Endothelial cell of umbilical vein (primary cell): ENCODE measurements around the gene FLRT2. TPM values are rescaled to one million over a fixed set of nuclear protein-coding genes. Genes with fewer than 3 reads are reported as not detected.

Source experiments
- BruUV-seq: library from RNA; stranded (reverse); fragments of 400-500 nt; replicated peaks from 2 replicates; lab custom pipeline; 2021; lab: Mats Ljungman, UMichigan
- CTCF ChIA-PET: fragments of 300-600, 350-600 bp; sonication (Branson Sonifier 250); formaldehyde crosslinking; loops from one replicate; lab custom pipeline; 2021; ENCODE audit warnings: antibody characterized with exemption, inconsistent platforms; lab: Charles Lee
- POLR2A ChIA-PET: fragments of 300-600, 350-600 bp; sonication (Branson Sonifier 250); formaldehyde crosslinking; loops from one replicate; lab custom pipeline; 2021; ENCODE audit warnings: antibody characterized with exemption, inconsistent platforms; lab: Charles Lee
- DNase-seq: peaks from one replicate; pipeline ENCODE4 v3.0.0-alpha.2; 2011; ENCODE audit warnings: low read depth, low spot score
- FAIRE-seq: peaks from 2 replicates; lab custom pipeline; 2011; peaks lifted over from hg19 to GRCh38; lab: Jason Lieb, UNC
- H2AFZ ChIP-seq: 2 replicates; pipeline ENCODE4 v1.6.0; 2012; ENCODE audit warnings: low read depth, low read length, control low read depth, inconsistent platforms
- H3K27ac ChIP-seq: 2 replicates; pipeline ENCODE4 v1.5.1; 2011; ENCODE audit warnings: low read depth, mild to moderate bottlenecking, control low read depth, low read length, moderate library complexity; ENCODE audit not compliant: insufficient read depth
- H3K27me3 ChIP-seq, 2 experiments: 2 replicates each; pipeline versions ENCODE4 v1.6.0 to v1.6.1; 2011; ENCODE audit warnings: low read length in 2 of 2, mixed read lengths in 1 of 2; ENCODE audit not compliant: control insufficient read depth in 2 of 2, insufficient read depth in 2 of 2
- H3K36me3 ChIP-seq, 2 experiments: 2 replicates in 1 of 2; 3 replicates in 1 of 2; pipeline ENCODE4 v1.5.1; 2011; ENCODE audit warnings: low read length in 2 of 2, mild to moderate bottlenecking in 1 of 2, moderate library complexity in 1 of 2; ENCODE audit not compliant: control insufficient read depth in 2 of 2, insufficient read depth in 2 of 2; ENCODE audit errors: extremely low read depth in 1 of 2
- H3K4me1 ChIP-seq: 3 replicates; pipeline ENCODE4 v1.5.1; 2011; ENCODE audit warnings: mild to moderate bottlenecking, low read length; ENCODE audit not compliant: control insufficient read depth, insufficient read depth; ENCODE audit errors: extremely low read depth
- H3K4me2 ChIP-seq: 2 replicates; pipeline ENCODE4 v1.6.1; 2011; ENCODE audit warnings: low read length, control low read depth, mixed read lengths; ENCODE audit not compliant: insufficient read depth
- H3K4me3 ChIP-seq, 3 experiments: fragments of 200-600 bp in 1 of 3; sonication (generic), shearing (Covaris generic) in 1 of 3; replicated peaks in 1 of 3; 2 replicates each; pipeline ENCODE4 v1.5.1; 2011 to 2016; ENCODE audit warnings: control low read depth in 3 of 3, low read length in 3 of 3, mild to moderate bottlenecking in 2 of 3, inconsistent platforms in 1 of 3, low read depth in 1 of 3, moderate library complexity in 1 of 3; ENCODE audit not compliant: insufficient read depth in 1 of 3
- H3K79me2 ChIP-seq: 2 replicates; pipeline ENCODE4 v1.6.0; 2012; ENCODE audit warnings: low read length, inconsistent platforms; ENCODE audit not compliant: control insufficient read depth, insufficient read depth
- H3K9ac ChIP-seq: replicated peaks from 2 replicates; pipeline ENCODE3; 2011; ENCODE audit warnings: low read length, control low read depth; ENCODE audit not compliant: insufficient read depth; ENCODE audit errors: extremely low read depth
- H3K9me1 ChIP-seq: replicated peaks from 3 replicates; pipeline ENCODE4 v1.6.0; 2011; ENCODE audit warnings: mild to moderate bottlenecking, low read length; ENCODE audit not compliant: control insufficient read depth, insufficient read depth; ENCODE audit errors: extremely low read depth
- H3K9me3 ChIP-seq: replicated peaks from 2 replicates; pipeline ENCODE4 v1.5.1; 2012; ENCODE audit warnings: low read length, inconsistent platforms; ENCODE audit not compliant: control insufficient read depth, insufficient read depth
- H4K20me1 ChIP-seq: replicated peaks from 2 replicates; pipeline ENCODE3; 2011; ENCODE audit warnings: mild to moderate bottlenecking, low read length; ENCODE audit not compliant: control insufficient read depth, insufficient read depth; ENCODE audit errors: extremely low read depth
- EZH2 ChIP-seq: IDR thresholded peaks from 2 replicates; pipeline ENCODE4 v1.6.1; 2012; ENCODE audit warnings: borderline replicate concordance, low read depth, mild to moderate bottlenecking, moderate library complexity, low read length, inconsistent platforms; ENCODE audit not compliant: severe bottlenecking
- FOS ChIP-seq: IDR thresholded peaks from 2 replicates; pipeline ENCODE4 v1.6.1; 2011; ENCODE audit warnings: mild to moderate bottlenecking, low read length, moderate library complexity, borderline replicate concordance; ENCODE audit not compliant: insufficient read depth
- GATA2 ChIP-seq: IDR thresholded peaks from 2 replicates; pipeline ENCODE4 v1.7.0; 2011; ENCODE audit warnings: low read depth, mild to moderate bottlenecking, moderate library complexity, mixed read lengths, low read length; ENCODE audit not compliant: insufficient read length, insufficient read depth
- JUN ChIP-seq: IDR thresholded peaks from 2 replicates; pipeline ENCODE4 v1.6.1; 2011; ENCODE audit warnings: borderline replicate concordance, low read depth; ENCODE audit not compliant: insufficient read length, insufficient read depth
- MYC ChIP-seq: IDR thresholded peaks from one replicate; pipeline ENCODE4 v1.6.1; 2011; ENCODE audit warnings: mild to moderate bottlenecking, low read depth, low read length
- POLR2A ChIP-seq: IDR thresholded peaks from 2 replicates; pipeline ENCODE4 v1.6.1; 2012; ENCODE audit warnings: low read depth, mild to moderate bottlenecking, control low read depth, low read length
- dilution Hi-C: fragments of 300-500 bp; cut with MboI; formaldehyde crosslinking; loops from one replicate; pipeline ENCODE4 v1.15.0; 2019; ENCODE audit warnings: low sequenced_read_pairs; ENCODE audit not compliant: extremely low pct_ligation_motif_present
- intact Hi-C: fragments of 100-400 bp; cut with micrococcal nuclease; formaldehyde crosslinking; loops from one replicate; pipeline ENCODE4 v1.10.0; 2022
- polyA plus RNA-seq, 4 experiments: library from polyadenylated mRNA; depleted of rRNA in 3 of 4; stranded (reverse) in 3 of 4; unstranded in 1 of 4; fragments of >200 nt; gene quantifications; 2 replicates each; pipeline versions ENCODE4 v1.2.1 to v1.2.3, GENCODE V29; 2011 to 2012; ENCODE audit warnings: missing spikeins in 1 of 4
- total RNA-seq: library from RNA; stranded (reverse); gene quantifications from 2 replicates; pipeline ENCODE4 v1.2.3, GENCODE V29; 2021
- TF ChIP-seq, protein P1 (sequence below), 2 donors: IDR thresholded peaks; 1 replicate in 1 of 2; 2 replicates in 1 of 2; pipeline ENCODE4 v1.5.1; 2011; ENCODE audit warnings: low read length in 2 of 2, mild to moderate bottlenecking in 2 of 2, moderate library complexity in 2 of 2, control low read depth in 1 of 2, inconsistent platforms in 1 of 2, low read depth in 1 of 2; ENCODE audit not compliant: insufficient read depth in 1 of 2; ENCODE audit errors: extremely low read depth in 1 of 2

The FLRT2 gene
- total and polyA plus RNA-seq, 2 donors (not counting 3 experiments of a cell fraction or from before 2014, with no cell fraction given): 202 to 229 TPM

DNA sequence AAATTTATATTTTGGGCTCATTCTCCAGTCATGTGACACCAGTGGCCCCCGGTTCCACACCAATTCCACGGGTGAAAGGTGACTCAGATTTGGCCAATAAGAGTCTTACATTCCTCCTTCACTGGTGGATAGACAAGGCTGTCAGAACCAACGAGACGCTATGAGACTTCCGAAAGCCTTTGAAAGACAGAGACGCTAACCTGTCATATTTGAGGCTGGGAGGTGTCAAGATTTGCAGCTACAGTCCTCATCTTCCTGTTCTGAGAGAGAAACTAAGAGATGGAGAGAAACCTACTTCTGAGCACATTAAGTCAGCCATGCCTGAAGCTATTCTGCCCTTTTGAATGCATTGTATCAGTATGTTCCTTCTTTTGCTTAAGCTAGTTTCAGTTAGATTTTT is 171.2 kb downstream of the FLRT2 start:
- no peak overlapping the region for H2AFZ ChIP-seq
- no peaks in the 10 kb centered on the region for H3K27me3 ChIP-seq
- no peaks in the 10 kb centered on the region for H3K9me3 ChIP-seq
- no peak for TF ChIP-seq EZH2
- TF ChIP-seq JUN: no peak
- no peak for TF ChIP-seq POLR2A
- TF ChIP-seq MYC: no peak
- no peaks in the 10 kb centered on the region for H3K4me1 ChIP-seq
- BruUV-seq: no TSS peak
- H3K9ac ChIP-seq: no peak overlapping the region
- no peak overlapping the region for H3K4me2 ChIP-seq
- H3K27ac ChIP-seq: no peak overlapping the region
- no peaks in the 10 kb centered on the region for H3K79me2 ChIP-seq
- CTCF ChIA-PET: interaction anchor here (0.6 kb wide), 1 partner anchor 22 kb away, joined by 3 read pairs; no protein-coding TSS in a partner anchor
- FAIRE-seq (no peak), DNase-seq (no peak)
- H3K36me3 ChIP-seq: no peaks in the 10 kb centered on the region
- H3K4me3 ChIP-seq: no peak overlapping the region
- dilution Hi-C loops (no loop called here), intact Hi-C loops (no loop called here)
- H4K20me1 ChIP-seq: no peaks in the 10 kb centered on the region
- H3K9me1 ChIP-seq: no peaks in the 10 kb centered on the region
- POLR2A ChIA-PET: no interaction called here

DNA sequence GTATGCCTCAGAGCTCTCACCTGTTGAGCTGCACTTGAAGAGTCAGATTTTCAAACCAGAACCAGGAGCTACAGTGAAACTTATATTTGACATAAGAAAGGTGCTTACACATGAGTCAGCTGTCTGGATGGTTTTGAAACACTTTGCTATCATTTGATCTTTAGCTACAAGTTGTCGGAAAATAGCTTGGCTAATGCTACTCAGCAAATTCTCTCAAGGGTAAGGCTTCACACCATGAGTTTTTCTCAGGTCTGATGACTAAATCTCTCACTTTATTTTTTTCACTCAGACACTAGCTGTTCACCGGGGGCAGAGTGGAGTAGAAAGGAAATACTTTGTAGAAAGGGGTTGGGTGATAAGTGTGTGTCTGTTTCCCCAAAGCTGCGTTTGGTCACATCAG is 171.8 kb downstream of the FLRT2 start:
- no peak overlapping the region for H2AFZ ChIP-seq
- no TSS peak for BruUV-seq
- CTCF ChIA-PET: no interaction called here
- H3K9me1 ChIP-seq: no peaks in the 10 kb centered on the region
- no peak overlapping the region for H3K4me3 ChIP-seq
- H3K4me1 ChIP-seq: no peaks in the 10 kb centered on the region
- intact Hi-C loops: no loop called here
- H3K9ac ChIP-seq: no peak overlapping the region
- no peaks in the 10 kb centered on the region for H4K20me1 ChIP-seq
- H3K79me2 ChIP-seq: no peaks in the 10 kb centered on the region
- no peaks in the 10 kb centered on the region for H3K27me3 ChIP-seq
- DNase-seq (no peak), FAIRE-seq (no peak)
- dilution Hi-C loops: no loop called here
- no peak overlapping the region for H3K27ac ChIP-seq
- POLR2A ChIA-PET: no interaction called here
- H3K4me2 ChIP-seq: no peak overlapping the region
- H3K36me3 ChIP-seq: no peaks in the 10 kb centered on the region
- TF ChIP-seq, protein P1, sequence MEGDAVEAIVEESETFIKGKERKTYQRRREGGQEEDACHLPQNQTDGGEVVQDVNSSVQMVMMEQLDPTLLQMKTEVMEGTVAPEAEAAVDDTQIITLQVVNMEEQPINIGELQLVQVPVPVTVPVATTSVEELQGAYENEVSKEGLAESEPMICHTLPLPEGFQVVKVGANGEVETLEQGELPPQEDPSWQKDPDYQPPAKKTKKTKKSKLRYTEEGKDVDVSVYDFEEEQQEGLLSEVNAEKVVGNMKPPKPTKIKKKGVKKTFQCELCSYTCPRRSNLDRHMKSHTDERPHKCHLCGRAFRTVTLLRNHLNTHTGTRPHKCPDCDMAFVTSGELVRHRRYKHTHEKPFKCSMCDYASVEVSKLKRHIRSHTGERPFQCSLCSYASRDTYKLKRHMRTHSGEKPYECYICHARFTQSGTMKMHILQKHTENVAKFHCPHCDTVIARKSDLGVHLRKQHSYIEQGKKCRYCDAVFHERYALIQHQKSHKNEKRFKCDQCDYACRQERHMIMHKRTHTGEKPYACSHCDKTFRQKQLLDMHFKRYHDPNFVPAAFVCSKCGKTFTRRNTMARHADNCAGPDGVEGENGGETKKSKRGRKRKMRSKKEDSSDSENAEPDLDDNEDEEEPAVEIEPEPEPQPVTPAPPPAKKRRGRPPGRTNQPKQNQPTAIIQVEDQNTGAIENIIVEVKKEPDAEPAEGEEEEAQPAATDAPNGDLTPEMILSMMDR (IDR thresholded peaks at IDR 0.05; ENCODE audit: extremely low read depth in 1 of 2, insufficient read depth in 1 of 2, low read depth in 1 of 2, low read length in 2 of 2): no peak
- TF ChIP-seq FOS (no peak), MYC (no peak), EZH2 (no peak), GATA2 (no peak)
- no peaks in the 10 kb centered on the region for H3K9me3 ChIP-seq
